OCI-LY1 (cell line): Measurements from ENCODE around the gene USP3.
"Not testable (repeated sequence)": the region's sequence is repeated elsewhere in the genome, so short reads cannot be mapped to it uniquely, and the experiment has no call there.

ENCODE experiments used
- EZH2 ChIP-seq: fragments of 200-600 bp; sonication (generic), shearing (Covaris generic); IDR thresholded peaks from 2 replicates; pipeline ENCODE4 v1.8.0; 2017; ENCODE audit warnings: borderline replicate concordance, mixed run types, mild to moderate bottlenecking, antibody characterized with exemption, low read length, moderate library complexity, mixed read lengths
- TF ChIP-seq, protein P1 (sequence below): fragments of 200-600 bp; sonication (generic), shearing (Covaris generic); IDR thresholded peaks from 2 replicates; pipeline ENCODE4 v1.5.1; 2017; ENCODE audit warnings: mild to moderate bottlenecking, antibody characterized with exemption, low read length, moderate library complexity, mixed read lengths

GRCh38 chr15:63617627-63618026, 113.2 kb downstream of the USP3 start:
- TF ChIP-seq, protein P1, sequence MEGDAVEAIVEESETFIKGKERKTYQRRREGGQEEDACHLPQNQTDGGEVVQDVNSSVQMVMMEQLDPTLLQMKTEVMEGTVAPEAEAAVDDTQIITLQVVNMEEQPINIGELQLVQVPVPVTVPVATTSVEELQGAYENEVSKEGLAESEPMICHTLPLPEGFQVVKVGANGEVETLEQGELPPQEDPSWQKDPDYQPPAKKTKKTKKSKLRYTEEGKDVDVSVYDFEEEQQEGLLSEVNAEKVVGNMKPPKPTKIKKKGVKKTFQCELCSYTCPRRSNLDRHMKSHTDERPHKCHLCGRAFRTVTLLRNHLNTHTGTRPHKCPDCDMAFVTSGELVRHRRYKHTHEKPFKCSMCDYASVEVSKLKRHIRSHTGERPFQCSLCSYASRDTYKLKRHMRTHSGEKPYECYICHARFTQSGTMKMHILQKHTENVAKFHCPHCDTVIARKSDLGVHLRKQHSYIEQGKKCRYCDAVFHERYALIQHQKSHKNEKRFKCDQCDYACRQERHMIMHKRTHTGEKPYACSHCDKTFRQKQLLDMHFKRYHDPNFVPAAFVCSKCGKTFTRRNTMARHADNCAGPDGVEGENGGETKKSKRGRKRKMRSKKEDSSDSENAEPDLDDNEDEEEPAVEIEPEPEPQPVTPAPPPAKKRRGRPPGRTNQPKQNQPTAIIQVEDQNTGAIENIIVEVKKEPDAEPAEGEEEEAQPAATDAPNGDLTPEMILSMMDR: not testable (repeated sequence)
- not testable (repeated sequence) for TF ChIP-seq EZH2
